ENCODE results near the gene NDEL1. TPM values are rescaled to one million over a fixed set of nuclear protein-coding genes. Genes with fewer than 3 reads are reported as not detected.

Gene NDEL1
- total and polyA plus RNA-seq, 9 of the 15 experiments (the other 6 are each of a cell fraction or from before 2014, with no cell fraction given): 0.86 to 30.5 (median 22.7) TPM

DNA sequence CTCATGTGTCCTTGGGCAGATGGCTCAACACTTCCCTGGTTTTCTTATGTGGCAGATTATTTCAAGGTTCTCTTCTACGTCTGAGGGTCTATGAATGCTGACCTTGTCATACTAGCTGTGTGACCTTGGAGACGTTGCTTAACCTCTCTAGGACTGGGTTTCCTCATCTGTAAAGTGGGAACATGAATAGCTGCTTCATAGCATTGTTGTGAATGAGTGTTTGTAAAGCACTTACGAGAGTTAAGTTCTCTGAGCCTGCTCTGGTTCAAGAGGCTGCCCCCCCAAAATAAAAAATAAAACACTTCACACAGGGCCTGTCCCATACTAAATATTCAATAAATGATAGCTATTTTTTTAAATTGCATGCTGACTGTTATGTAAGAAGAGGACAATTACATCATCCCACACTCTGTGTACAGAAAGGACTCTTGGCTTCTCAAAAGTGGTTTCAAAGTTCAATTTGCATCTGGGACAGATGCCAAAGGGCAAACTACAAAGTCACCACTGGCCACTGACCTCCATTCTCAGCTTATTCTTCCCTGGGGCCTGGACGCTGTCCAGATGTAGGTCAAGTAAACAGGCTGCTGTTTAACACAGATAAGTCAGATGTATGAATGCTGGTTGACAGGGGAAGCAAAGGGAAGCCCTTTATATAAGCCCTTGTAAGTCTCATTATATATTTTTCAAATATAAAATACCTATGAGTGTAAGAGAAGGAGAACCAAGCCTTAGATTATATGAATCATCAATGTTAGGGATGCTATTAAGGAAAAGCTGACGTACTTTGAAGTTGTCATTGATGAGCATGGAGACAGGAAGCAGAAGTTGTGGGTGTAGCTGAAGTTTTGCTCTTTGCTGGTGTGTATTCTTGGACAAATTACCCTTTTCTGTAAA lies 15.4 kb upstream of the NDEL1 start (continued):
- TF ChIP-seq, protein P1, sequence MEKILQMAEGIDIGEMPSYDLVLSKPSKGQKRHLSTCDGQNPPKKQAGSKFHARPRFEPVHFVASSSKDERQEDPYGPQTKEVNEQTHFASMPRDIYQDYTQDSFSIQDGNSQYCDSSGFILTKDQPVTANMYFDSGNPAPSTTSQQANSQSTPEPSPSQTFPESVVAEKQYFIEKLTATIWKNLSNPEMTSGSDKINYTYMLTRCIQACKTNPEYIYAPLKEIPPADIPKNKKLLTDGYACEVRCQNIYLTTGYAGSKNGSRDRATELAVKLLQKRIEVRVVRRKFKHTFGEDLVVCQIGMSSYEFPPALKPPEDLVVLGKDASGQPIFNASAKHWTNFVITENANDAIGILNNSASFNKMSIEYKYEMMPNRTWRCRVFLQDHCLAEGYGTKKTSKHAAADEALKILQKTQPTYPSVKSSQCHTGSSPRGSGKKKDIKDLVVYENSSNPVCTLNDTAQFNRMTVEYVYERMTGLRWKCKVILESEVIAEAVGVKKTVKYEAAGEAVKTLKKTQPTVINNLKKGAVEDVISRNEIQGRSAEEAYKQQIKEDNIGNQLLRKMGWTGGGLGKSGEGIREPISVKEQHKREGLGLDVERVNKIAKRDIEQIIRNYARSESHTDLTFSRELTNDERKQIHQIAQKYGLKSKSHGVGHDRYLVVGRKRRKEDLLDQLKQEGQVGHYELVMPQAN (IDR thresholded peaks at IDR 0.05; ENCODE audit: borderline replicate concordance): no peak
- TF ChIP-seq, protein P2, sequence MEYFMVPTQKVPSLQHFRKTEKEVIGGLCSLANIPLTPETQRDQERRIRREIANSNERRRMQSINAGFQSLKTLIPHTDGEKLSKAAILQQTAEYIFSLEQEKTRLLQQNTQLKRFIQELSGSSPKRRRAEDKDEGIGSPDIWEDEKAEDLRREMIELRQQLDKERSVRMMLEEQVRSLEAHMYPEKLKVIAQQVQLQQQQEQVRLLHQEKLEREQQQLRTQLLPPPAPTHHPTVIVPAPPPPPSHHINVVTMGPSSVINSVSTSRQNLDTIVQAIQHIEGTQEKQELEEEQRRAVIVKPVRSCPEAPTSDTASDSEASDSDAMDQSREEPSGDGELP (CRISPR knock-in tag; IDR thresholded peaks at IDR 0.05; ENCODE audit: borderline replicate concordance): no peak
- TF ChIP-seq ARID2 (IDR thresholded peaks at IDR 0.05) (no peak), GATAD2B (IDR thresholded peaks at IDR 0.05; ENCODE audit: borderline replicate concordance) (no peak), YBX1 (IDR thresholded peaks at IDR 0.05) (no peak), TARDBP (IDR thresholded peaks at IDR 0.05) (peak; percentile 47; the same call in 1 of the 2 replicates), SAFB2 (IDR thresholded peaks at IDR 0.05; ENCODE audit: borderline replicate concordance, low read depth, low read length, severe bottlenecking) (no peak), KDM5B (IDR thresholded peaks at IDR 0.05; ENCODE audit: insufficient replicate concordance, low read depth, low read length) (no peak), TCF3 (CRISPR knock-in tag; IDR thresholded peaks at IDR 0.05) (peak; percentile 94), ZNF23 (CRISPR knock-in tag; IDR thresholded peaks at IDR 0.05) (no peak), POLR2G (IDR thresholded peaks at IDR 0.05; ENCODE audit: low read depth, low read length) (no peak), TGIF2 (CRISPR knock-in tag; IDR thresholded peaks at IDR 0.05) (no peak), RAD21 (CRISPR knock-in tag; conservative IDR thresholded peaks at IDR 0.05 in 1 of 2, IDR thresholded peaks at IDR 0.05 in 1 of 2) (no peak), ZNF384 (IDR thresholded peaks at IDR 0.05; ENCODE audit: low read depth, low read length) (peak; percentile 78), ZNF324 (CRISPR knock-in tag; IDR thresholded peaks at IDR 0.05) (no peak)
- TF ChIP-seq, protein P3, sequence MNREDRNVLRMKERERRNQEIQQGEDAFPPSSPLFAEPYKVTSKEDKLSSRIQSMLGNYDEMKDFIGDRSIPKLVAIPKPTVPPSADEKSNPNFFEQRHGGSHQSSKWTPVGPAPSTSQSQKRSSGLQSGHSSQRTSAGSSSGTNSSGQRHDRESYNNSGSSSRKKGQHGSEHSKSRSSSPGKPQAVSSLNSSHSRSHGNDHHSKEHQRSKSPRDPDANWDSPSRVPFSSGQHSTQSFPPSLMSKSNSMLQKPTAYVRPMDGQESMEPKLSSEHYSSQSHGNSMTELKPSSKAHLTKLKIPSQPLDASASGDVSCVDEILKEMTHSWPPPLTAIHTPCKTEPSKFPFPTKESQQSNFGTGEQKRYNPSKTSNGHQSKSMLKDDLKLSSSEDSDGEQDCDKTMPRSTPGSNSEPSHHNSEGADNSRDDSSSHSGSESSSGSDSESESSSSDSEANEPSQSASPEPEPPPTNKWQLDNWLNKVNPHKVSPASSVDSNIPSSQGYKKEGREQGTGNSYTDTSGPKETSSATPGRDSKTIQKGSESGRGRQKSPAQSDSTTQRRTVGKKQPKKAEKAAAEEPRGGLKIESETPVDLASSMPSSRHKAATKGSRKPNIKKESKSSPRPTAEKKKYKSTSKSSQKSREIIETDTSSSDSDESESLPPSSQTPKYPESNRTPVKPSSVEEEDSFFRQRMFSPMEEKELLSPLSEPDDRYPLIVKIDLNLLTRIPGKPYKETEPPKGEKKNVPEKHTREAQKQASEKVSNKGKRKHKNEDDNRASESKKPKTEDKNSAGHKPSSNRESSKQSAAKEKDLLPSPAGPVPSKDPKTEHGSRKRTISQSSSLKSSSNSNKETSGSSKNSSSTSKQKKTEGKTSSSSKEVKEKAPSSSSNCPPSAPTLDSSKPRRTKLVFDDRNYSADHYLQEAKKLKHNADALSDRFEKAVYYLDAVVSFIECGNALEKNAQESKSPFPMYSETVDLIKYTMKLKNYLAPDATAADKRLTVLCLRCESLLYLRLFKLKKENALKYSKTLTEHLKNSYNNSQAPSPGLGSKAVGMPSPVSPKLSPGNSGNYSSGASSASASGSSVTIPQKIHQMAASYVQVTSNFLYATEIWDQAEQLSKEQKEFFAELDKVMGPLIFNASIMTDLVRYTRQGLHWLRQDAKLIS (CRISPR knock-in tag; IDR thresholded peaks at IDR 0.05): no peak
- TF ChIP-seq, protein P4, sequence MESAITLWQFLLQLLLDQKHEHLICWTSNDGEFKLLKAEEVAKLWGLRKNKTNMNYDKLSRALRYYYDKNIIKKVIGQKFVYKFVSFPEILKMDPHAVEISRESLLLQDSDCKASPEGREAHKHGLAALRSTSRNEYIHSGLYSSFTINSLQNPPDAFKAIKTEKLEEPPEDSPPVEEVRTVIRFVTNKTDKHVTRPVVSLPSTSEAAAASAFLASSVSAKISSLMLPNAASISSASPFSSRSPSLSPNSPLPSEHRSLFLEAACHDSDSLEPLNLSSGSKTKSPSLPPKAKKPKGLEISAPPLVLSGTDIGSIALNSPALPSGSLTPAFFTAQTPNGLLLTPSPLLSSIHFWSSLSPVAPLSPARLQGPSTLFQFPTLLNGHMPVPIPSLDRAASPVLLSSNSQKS (CRISPR knock-in tag; IDR thresholded peaks at IDR 0.05): no peak
- TF ChIP-seq, protein P5, sequence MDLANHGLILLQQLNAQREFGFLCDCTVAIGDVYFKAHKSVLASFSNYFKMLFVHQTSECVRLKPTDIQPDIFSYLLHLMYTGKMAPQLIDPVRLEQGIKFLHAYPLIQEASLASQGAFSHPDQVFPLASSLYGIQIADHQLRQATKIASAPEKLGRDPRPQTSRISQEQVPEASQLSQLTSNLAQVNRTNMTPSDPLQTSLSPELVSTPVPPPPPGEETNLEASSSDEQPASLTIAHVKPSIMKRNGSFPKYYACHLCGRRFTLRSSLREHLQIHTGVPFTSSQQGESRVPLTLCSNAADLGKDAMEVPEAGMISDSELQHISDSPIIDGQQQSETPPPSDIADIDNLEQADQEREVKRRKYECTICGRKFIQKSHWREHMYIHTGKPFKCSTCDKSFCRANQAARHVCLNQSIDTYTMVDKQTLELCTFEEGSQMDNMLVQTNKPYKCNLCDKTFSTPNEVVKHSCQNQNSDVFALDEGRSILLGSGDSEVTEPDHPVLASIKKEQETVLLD (IDR thresholded peaks at IDR 0.05): no peak

Data from K562 (cell line).